ENCODE results near the gene GRK1.
A peak's percentile ranks its signal among the peaks of the same experiment; 100 is the strongest.
"Not testable (repeated sequence)": the region's sequence is repeated elsewhere in the genome, so short reads cannot be mapped to it uniquely, and the experiment has no call there.

Gene GRK1

GRCh38 chr13:113743366-113744195, 76.6 kb downstream of the GRK1 start:
- Mint-ChIP-seq H3K27me3 (ENCODE audit: low read depth, poor library complexity) (peaks cover 25% of the 10 kb centered on the region), H3K4me3 (no peak overlapping the region), H3K36me3 (ENCODE audit: low read depth) (no peaks in the 10 kb centered on the region), H3K27ac (no peak overlapping the region), H3K4me1 (peaks cover 35% of the 10 kb centered on the region), H3K9me3 (no peaks in the 10 kb centered on the region)
- no peak for TF ChIP-seq CTCF (IDR thresholded peaks at IDR 0.05)
- no peak for DNase-seq

- peaks cover 25% of the 10 kb centered on the region for H3K27me3 Mint-ChIP-seq (ENCODE audit: low read depth, poor library complexity)
- DNase-seq = no peak
- H3K4me1 Mint-ChIP-seq = peaks cover 35% of the 10 kb centered on the region
- no peak overlapping the region for H3K4me3 Mint-ChIP-seq
- no peak for TF ChIP-seq CTCF (IDR thresholded peaks at IDR 0.05)
- no peaks in the 10 kb centered on the region for H3K9me3 Mint-ChIP-seq
- no peak overlapping the region for H3K27ac Mint-ChIP-seq
- H3K36me3 Mint-ChIP-seq (ENCODE audit: low read depth) = no peaks in the 10 kb centered on the region
Observed at GRCh38 chr13:113744197-113745000, 77.4 kb downstream of the GRK1 start.

GRCh38 chr13:113745059-113745458, 78.0 kb downstream of the GRK1 start:
- no peaks in the 10 kb centered on the region for H3K36me3 Mint-ChIP-seq (ENCODE audit: low read depth)
- no peak for TF ChIP-seq CTCF (IDR thresholded peaks at IDR 0.05)
- peaks cover 25% of the 10 kb centered on the region for H3K27me3 Mint-ChIP-seq (ENCODE audit: low read depth, poor library complexity)
- no peak for DNase-seq
- peaks cover 35% of the 10 kb centered on the region for H3K4me1 Mint-ChIP-seq
- no peak overlapping the region for H3K4me3 Mint-ChIP-seq
- H3K9me3 Mint-ChIP-seq = no peaks in the 10 kb centered on the region
- no peak overlapping the region for H3K27ac Mint-ChIP-seq

- peaks cover 23% of the 10 kb centered on the region for H3K27me3 Mint-ChIP-seq (ENCODE audit: low read depth, poor library complexity)
- peaks cover 35% of the 10 kb centered on the region for H3K4me1 Mint-ChIP-seq
- not testable (repeated sequence) for H3K4me3 Mint-ChIP-seq; DNase-seq; H3K36me3 Mint-ChIP-seq (ENCODE audit: low read depth); H3K27ac Mint-ChIP-seq; H3K9me3 Mint-ChIP-seq
Observed at GRCh38 chr13:113745500-113746142, 78.6 kb downstream of the GRK1 start.

GRCh38 chr13:113746143-113746525, 79.1 kb downstream of the GRK1 start:
- peaks cover 18% of the 10 kb centered on the region for H3K27me3 Mint-ChIP-seq (ENCODE audit: low read depth, poor library complexity)
- no peak overlapping the region for H3K4me3 Mint-ChIP-seq
- peak overlapping the region; percentile 66 for H3K27ac Mint-ChIP-seq
- H3K36me3 Mint-ChIP-seq (ENCODE audit: low read depth) = no peaks in the 10 kb centered on the region
- peaks cover 8% of the 10 kb centered on the region for H3K9me3 Mint-ChIP-seq
- no peak for TF ChIP-seq CTCF (IDR thresholded peaks at IDR 0.05)
- DNase-seq = no peak
- H3K4me1 Mint-ChIP-seq = peaks cover 35% of the 10 kb centered on the region

- DNase-seq = no peak
- Mint-ChIP-seq H3K4me1 (peaks cover 30% of the 10 kb centered on the region), H3K27me3 (ENCODE audit: low read depth, poor library complexity) (peaks cover 13% of the 10 kb centered on the region), H3K27ac (peak overlapping the region; percentile 66), H3K9me3 (peaks cover 11% of the 10 kb centered on the region), H3K36me3 (ENCODE audit: low read depth) (no peaks in the 10 kb centered on the region), H3K4me3 (no peak overlapping the region)
- no peak for TF ChIP-seq CTCF (IDR thresholded peaks at IDR 0.05)
Observed at GRCh38 chr13:113746671-113747070, 79.7 kb downstream of the GRK1 start.
